ENCODE data around the gene GBF1. TPM values are rescaled to one million over a fixed set of nuclear protein-coding genes. Genes with fewer than 3 reads are reported as not detected.

The GBF1 gene
- total RNA-seq, 1 experiment from 2014 or later = 23.7 TPM

GRCh38 chr10:102426803-102427287, 181.5 kb downstream of the GBF1 start:
- Histone ChIP-seq H3K56ac (ENCODE audit: insufficient read length, low read depth, low read length) (no peak overlapping the region), H3K4me1 (ENCODE audit: insufficient read depth, low read length) (no peaks in the 10 kb centered on the region; the same call in 1 of the 2 replicates), H3K9me3 (ENCODE audit: control insufficient read depth, low read depth, low read length) (no peaks in the 10 kb centered on the region), H3K27ac (ENCODE audit: insufficient read length, low read depth, low read length) (no peak overlapping the region), H3K4ac (ENCODE audit: low read depth, low read length) (no peak overlapping the region), H2AK5ac (ENCODE audit: insufficient read length, low read length) (no peak overlapping the region), H3K9ac (ENCODE audit: extremely low read depth, insufficient read length, low read length) (no peak overlapping the region), H3K23ac (ENCODE audit: insufficient read length, low read depth, low read length) (no peak overlapping the region), H3K4me2 (ENCODE audit: insufficient read depth, insufficient read length, low read length) (no peak overlapping the region), H3T11ph (ENCODE audit: low read length) (no peak overlapping the region), H2AFZ (ENCODE audit: low read length) (no peak overlapping the region), H2BK5ac (ENCODE audit: insufficient read length, low read length) (no peak overlapping the region), H4K91ac (ENCODE audit: insufficient read length, low read depth, low read length) (no peak overlapping the region), H3K27me3 (ENCODE audit: insufficient read depth, low read length) (no peaks in the 10 kb centered on the region), H3K23me2 (ENCODE audit: insufficient read length, low read depth, low read length, poor library complexity, severe bottlenecking) (peaks cover 8% of the 10 kb centered on the region), H4K5ac (ENCODE audit: insufficient read length, low read depth, low read length) (no peak overlapping the region), H3K79me2 (ENCODE audit: insufficient read depth, low read length) (no peaks in the 10 kb centered on the region), H3K79me1 (ENCODE audit: insufficient read depth, low read depth, low read length, poor library complexity, severe bottlenecking) (no peaks in the 10 kb centered on the region), H2BK12ac (ENCODE audit: insufficient read length, low read depth, low read length) (no peak overlapping the region), H2BK20ac (ENCODE audit: low read depth, low read length, poor library complexity, severe bottlenecking) (no peak overlapping the region), H4K20me1 (ENCODE audit: control insufficient read depth, insufficient read depth, insufficient read length) (no peaks in the 10 kb centered on the region), H4K8ac (replicated peaks; ENCODE audit: insufficient read length, low read depth, low read length) (no peak overlapping the region), H2BK120ac (ENCODE audit: low read depth, low read length, poor library complexity, severe bottlenecking) (no peak overlapping the region), H3K14ac (ENCODE audit: insufficient read depth, low read length) (no peak overlapping the region), H3K18ac (ENCODE audit: insufficient read length, low read depth, low read length) (no peak overlapping the region), H2BK15ac (ENCODE audit: low read depth, low read length) (no peak overlapping the region)
- Mint-ChIP-seq H3K9me3 (no peaks in the 10 kb centered on the region; a peak in 1 of 5 replicates), H3K4me3 (no peak overlapping the region), H3K27ac (no peak overlapping the region), H3K27me3 (ENCODE audit: low read depth) (peaks cover 12% of the 10 kb centered on the region), H3K4me1 (peaks cover 9 to 18% of the 10 kb centered on the region in 2 experiments), H3K36me3 (ENCODE audit: insufficient read depth in 1 of 3, low read depth in 3 of 3) (peaks cover 7 to 17% (median 16%) of the 10 kb centered on the region in 3 experiments; a peak in 5 of 7 replicates)
- no CpG with 5 or more reads among the region's 7 CpGs for WGBS (ENCODE audit: extremely low coverage, insufficient read length, low lambda C conversion rate)
- no peak for TF ChIP-seq CTCF (conservative IDR thresholded peaks at IDR 0.05)
- no peak for DNase-seq
